Esophagus muscularis mucosa (tissue), 4 donors: ENCODE results near the gene RIMS1. TPM values are rescaled to one million over a fixed set of nuclear protein-coding genes. Genes with fewer than 3 reads are reported as not detected.

Experiments
- DNase-seq: peaks from one replicate; pipeline ENCODE4 v3.0.0-alpha.2; 2017; ENCODE audit errors: extremely low spot score
- H3K27ac ChIP-seq, 4 donors: fragments of 200-600 bp; sonication (generic); replicated peaks in 1 of 4; 1 replicate in 3 of 4; 2 replicates in 1 of 4; pipeline ENCODE4 v1.5.1; 2016 to 2019; ENCODE audit warnings: mild to moderate bottlenecking in 1 of 4
- H3K27me3 ChIP-seq, 4 donors: fragments of 200-600 bp; sonication (generic); one replicate each; pipeline versions ENCODE4 v1.5.1 to v1.6.0; 2016 to 2019
- H3K36me3 ChIP-seq, 4 donors: fragments of 200-600 bp; sonication (generic); one replicate each; pipeline ENCODE4 v1.5.1; 2016 to 2019
- H3K4me1 ChIP-seq, 4 donors: fragments of 200-600 bp; sonication (generic); one replicate each; pipeline ENCODE4 v1.5.1; 2016 to 2019
- H3K4me3 ChIP-seq, 4 donors: fragments of 200-600 bp; sonication (generic); 1 replicate in 2 of 4; 2 replicates in 2 of 4; pipeline ENCODE4 v1.5.1; 2016 to 2019; ENCODE audit warnings: mild to moderate bottlenecking in 4 of 4, moderate library complexity in 1 of 4
- H3K9me3 ChIP-seq, 4 donors: fragments of 200-600 bp; sonication (generic); 1 replicate in 3 of 4; 2 replicates in 1 of 4; pipeline ENCODE4 v1.5.1; 2016 to 2019
- CTCF ChIP-seq, 3 experiments: fragments of 200-600 bp in 2 of 3; fragments of 450-650 bp in 1 of 3; sonication (generic) in 2 of 3; IDR thresholded peaks; one replicate each; pipeline ENCODE4 v1.5.1; 2017 to 2019; ENCODE audit warnings: antibody characterized with exemption in 3 of 3, mild to moderate bottlenecking in 2 of 3, moderate library complexity in 1 of 3
- EP300 ChIP-seq: sonication (generic); formaldehyde crosslinking; IDR thresholded peaks from one replicate; pipeline ENCODE4 v1.6.1; 2017; ENCODE audit warnings: antibody characterized with exemption
- POLR2A ChIP-seq: fragments of 450-650 bp; IDR thresholded peaks from one replicate; pipeline ENCODE4 v1.6.1; 2017; ENCODE audit warnings: antibody characterized with exemption, moderate library complexity, mild to moderate bottlenecking, low read depth
- POLR2AphosphoS5 ChIP-seq, 2 donors: sonication (generic); formaldehyde crosslinking; IDR thresholded peaks; one replicate each; pipeline ENCODE4 v1.6.1; 2017; ENCODE audit warnings: antibody characterized with exemption in 2 of 2
- WGBS: methylation state at CpG from one replicate; pipeline ENCODE4 v1.1.5; 2018; 5-methylcytosine and 5-hydroxymethylcytosine counted together
- intact Hi-C: fragments of 100-400 bp; cut with DNase I; formaldehyde crosslinking; loops from one replicate; pipeline ENCODE4 v1.15.1; 2023
- total RNA-seq, 4 donors: library from RNA; depleted of rRNA; stranded (reverse); fragments of >200 nt; gene quantifications; one replicate each; pipeline versions ENCODE4 v1.1.0 to v1.2.1, GENCODE V29; 2016

Gene RIMS1
- total RNA-seq, 4 donors from 2014 or later, result 35.4 to 88.6 (median 54.0) TPM

DNA sequence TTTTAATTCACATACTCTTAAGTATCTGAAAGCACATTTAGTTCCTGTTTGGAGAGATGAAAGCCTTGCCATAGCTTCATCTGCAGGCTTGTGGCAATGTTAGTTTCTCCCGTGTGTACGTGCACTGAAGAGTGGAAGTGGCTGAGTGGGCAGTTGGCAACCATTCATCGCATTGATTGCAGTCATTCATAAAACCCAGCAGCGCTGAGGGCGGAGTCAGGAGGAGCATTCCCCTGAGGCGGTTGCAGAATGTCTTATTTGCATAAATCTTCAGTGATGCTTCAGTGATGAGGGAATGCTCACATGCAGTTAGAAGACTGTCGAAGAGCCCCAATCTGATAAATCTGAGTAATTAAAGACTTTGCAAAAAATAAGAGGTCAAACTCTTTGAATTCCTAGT lies 79.1 kb downstream of the RIMS1 start:
- DNase-seq, result no peak
- no peak overlapping the region for H3K27ac ChIP-seq
- H3K4me1 ChIP-seq, result no peaks in the 10 kb centered on the region
- TF ChIP-seq POLR2A, result no peak
- TF ChIP-seq POLR2AphosphoS5 (IDR thresholded peaks at IDR 0.05), result no peak
- no peak for TF ChIP-seq CTCF (IDR thresholded peaks at IDR 0.05)
- no peak for TF ChIP-seq EP300
- no peak overlapping the region for H3K4me3 ChIP-seq
- intact Hi-C loops, result no loop called here
- no peaks in the 10 kb centered on the region for H3K27me3 ChIP-seq
- H3K36me3 ChIP-seq, result no peaks in the 10 kb centered on the region
- WGBS, result 84% methylated on average over 7 of the region's 7 CpGs
- no peaks in the 10 kb centered on the region for H3K9me3 ChIP-seq

- no peak for DNase-seq
- no peak overlapping the region for H3K4me3 ChIP-seq
- no peaks in the 10 kb centered on the region for H3K9me3 ChIP-seq
- TF ChIP-seq POLR2A, result no peak
- TF ChIP-seq POLR2AphosphoS5 (IDR thresholded peaks at IDR 0.05), result no peak
- no peak for TF ChIP-seq EP300
- no peak for TF ChIP-seq CTCF (IDR thresholded peaks at IDR 0.05)
- WGBS, result 89% methylated on average over 5 of the region's 5 CpGs
- no peaks in the 10 kb centered on the region for H3K36me3 ChIP-seq
- no peaks in the 10 kb centered on the region for H3K27me3 ChIP-seq
- H3K27ac ChIP-seq, result no peak overlapping the region
- no peaks in the 10 kb centered on the region for H3K4me1 ChIP-seq
- intact Hi-C loops, result no loop called here
Measured at GRCh38 chr6:71967436-71967835, 81.1 kb downstream of the RIMS1 start.

GRCh38 chr6:71977884-71978283 lies 91.5 kb downstream of the RIMS1 start:
- intact Hi-C loops, result no loop called here
- H3K36me3 ChIP-seq, result no peaks in the 10 kb centered on the region
- H3K4me1 ChIP-seq, result no peaks in the 10 kb centered on the region
- no peak overlapping the region for H3K4me3 ChIP-seq
- 77% methylated on average over 4 of the region's 4 CpGs for WGBS
- no peaks in the 10 kb centered on the region for H3K27me3 ChIP-seq
- H3K27ac ChIP-seq, result no peak overlapping the region
- DNase-seq, result no peak
- no peak for TF ChIP-seq CTCF (IDR thresholded peaks at IDR 0.05)
- TF ChIP-seq EP300, result no peak
- TF ChIP-seq POLR2A, result no peak
- no peak for TF ChIP-seq POLR2AphosphoS5 (IDR thresholded peaks at IDR 0.05)
- H3K9me3 ChIP-seq, result no peaks in the 10 kb centered on the region

DNA sequence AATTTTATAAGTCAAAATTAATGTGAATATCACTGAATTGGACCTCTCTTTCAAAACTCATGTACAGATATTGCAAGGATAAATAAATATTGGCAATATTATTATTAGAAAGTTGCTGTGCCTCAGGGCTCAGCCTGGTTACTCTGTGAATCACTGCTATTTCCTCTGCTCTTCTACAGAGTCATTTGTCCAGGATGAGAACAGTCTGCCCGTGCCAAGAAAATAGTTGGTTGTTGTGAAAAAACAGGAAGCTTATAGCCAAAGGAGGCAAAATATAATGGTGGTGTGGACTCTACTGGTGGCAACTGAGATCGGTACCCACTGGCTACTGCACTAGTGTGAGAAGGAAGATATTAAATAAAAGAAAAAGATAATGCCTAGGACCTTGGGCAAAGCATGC lies 93.6 kb downstream of the RIMS1 start:
- Histone ChIP-seq H3K36me3 (no peaks in the 10 kb centered on the region), H3K4me3 (no peak overlapping the region), H3K4me1 (no peaks in the 10 kb centered on the region), H3K27ac (no peak overlapping the region), H3K27me3 (no peaks in the 10 kb centered on the region), H3K9me3 (no peaks in the 10 kb centered on the region)
- TF ChIP-seq EP300 (no peak), CTCF (IDR thresholded peaks at IDR 0.05) (no peak), POLR2A (no peak), POLR2AphosphoS5 (IDR thresholded peaks at IDR 0.05) (no peak)
- no peak for DNase-seq
- intact Hi-C loops, result no loop called here
- 65% methylated on average over 2 of the region's 2 CpGs for WGBS

DNA sequence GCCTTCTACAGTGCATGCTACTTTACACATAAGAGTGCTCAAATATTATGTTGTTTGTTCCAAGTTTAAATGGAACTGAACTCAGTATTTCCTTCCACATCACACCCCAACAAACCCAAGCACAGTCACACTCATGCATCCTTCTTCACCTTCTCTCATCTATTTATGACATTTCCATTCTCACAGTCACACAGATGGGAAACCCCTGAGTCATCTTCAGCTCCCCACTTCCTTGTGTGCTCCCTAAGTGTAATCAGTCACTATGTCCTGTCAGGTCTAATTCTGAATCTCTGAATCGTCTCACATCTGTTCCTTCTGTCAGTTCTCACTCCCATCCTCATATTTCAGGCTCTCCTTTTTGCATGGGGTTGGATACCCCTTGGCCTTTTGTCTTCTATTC lies 96.0 kb downstream of the RIMS1 start:
- intact Hi-C loops, result no loop called here
- Histone ChIP-seq H3K27me3 (no peaks in the 10 kb centered on the region), H3K27ac (no peak overlapping the region), H3K4me1 (no peaks in the 10 kb centered on the region), H3K9me3 (no peaks in the 10 kb centered on the region), H3K4me3 (no peak overlapping the region), H3K36me3 (no peaks in the 10 kb centered on the region)
- DNase-seq, result no peak
- 33% methylated on average over 1 of the region's 1 CpG for WGBS
- TF ChIP-seq POLR2A, result no peak
- TF ChIP-seq POLR2AphosphoS5 (IDR thresholded peaks at IDR 0.05), result no peak
- TF ChIP-seq CTCF (IDR thresholded peaks at IDR 0.05), result no peak
- TF ChIP-seq EP300, result no peak
